ENCODE measurements around the gene ILK. TPM values are rescaled to one million over a fixed set of nuclear protein-coding genes. Genes with fewer than 3 reads are reported as not detected.

The ILK gene
- total RNA-seq, 2 donors from 2014 or later = 338 to 588 TPM

GRCh38 chr11:6626971-6627761 lies 23.6 kb downstream of the ILK start:
- ATAC-seq (ENCODE audit: insufficient number of reproducible peaks, low FRiP score, low read depth) (no peak), DNase-seq (ENCODE audit: low spot score) (no peak)
- TF ChIP-seq, protein P1, sequence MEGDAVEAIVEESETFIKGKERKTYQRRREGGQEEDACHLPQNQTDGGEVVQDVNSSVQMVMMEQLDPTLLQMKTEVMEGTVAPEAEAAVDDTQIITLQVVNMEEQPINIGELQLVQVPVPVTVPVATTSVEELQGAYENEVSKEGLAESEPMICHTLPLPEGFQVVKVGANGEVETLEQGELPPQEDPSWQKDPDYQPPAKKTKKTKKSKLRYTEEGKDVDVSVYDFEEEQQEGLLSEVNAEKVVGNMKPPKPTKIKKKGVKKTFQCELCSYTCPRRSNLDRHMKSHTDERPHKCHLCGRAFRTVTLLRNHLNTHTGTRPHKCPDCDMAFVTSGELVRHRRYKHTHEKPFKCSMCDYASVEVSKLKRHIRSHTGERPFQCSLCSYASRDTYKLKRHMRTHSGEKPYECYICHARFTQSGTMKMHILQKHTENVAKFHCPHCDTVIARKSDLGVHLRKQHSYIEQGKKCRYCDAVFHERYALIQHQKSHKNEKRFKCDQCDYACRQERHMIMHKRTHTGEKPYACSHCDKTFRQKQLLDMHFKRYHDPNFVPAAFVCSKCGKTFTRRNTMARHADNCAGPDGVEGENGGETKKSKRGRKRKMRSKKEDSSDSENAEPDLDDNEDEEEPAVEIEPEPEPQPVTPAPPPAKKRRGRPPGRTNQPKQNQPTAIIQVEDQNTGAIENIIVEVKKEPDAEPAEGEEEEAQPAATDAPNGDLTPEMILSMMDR (IDR thresholded peaks at IDR 0.05) = no peak
- Histone ChIP-seq H3K27me3 (replicated peaks; ENCODE audit: insufficient read depth) (no peaks in the 10 kb centered on the region), H3K4me3 (no peak overlapping the region), H3K36me3 (peaks cover 62% of the 10 kb centered on the region), H3K9me3 (no peaks in the 10 kb centered on the region), H3K27ac (no peak overlapping the region), H3K4me1 (ENCODE audit: control insufficient read depth in 1 of 2, low read depth in 2 of 2) (no peaks in the 10 kb centered on the region)

GRCh38 chr11:6627762-6628241 lies 24.2 kb downstream of the ILK start:
- ATAC-seq (ENCODE audit: insufficient number of reproducible peaks, low FRiP score, low read depth) (no peak), DNase-seq (ENCODE audit: low spot score) (no peak)
- Histone ChIP-seq H3K36me3 (peaks cover 68% of the 10 kb centered on the region), H3K4me3 (no peak overlapping the region), H3K27me3 (replicated peaks; ENCODE audit: insufficient read depth) (no peaks in the 10 kb centered on the region), H3K27ac (no peak overlapping the region), H3K4me1 (ENCODE audit: control insufficient read depth in 1 of 2, low read depth in 2 of 2) (no peaks in the 10 kb centered on the region), H3K9me3 (no peaks in the 10 kb centered on the region)
- TF ChIP-seq, protein P1 (IDR thresholded peaks at IDR 0.05) = no peak

GRCh38 chr11:6628526-6628925 lies 25.0 kb downstream of the ILK start:
- DNase-seq (ENCODE audit: low spot score) = no peak
- H3K36me3 ChIP-seq = peaks cover 76% of the 10 kb centered on the region
- H3K27ac ChIP-seq = no peak overlapping the region
- H3K4me3 ChIP-seq = no peak overlapping the region
- no peaks in the 10 kb centered on the region for H3K27me3 ChIP-seq (replicated peaks; ENCODE audit: insufficient read depth)
- no peaks in the 10 kb centered on the region for H3K9me3 ChIP-seq
- ATAC-seq (ENCODE audit: insufficient number of reproducible peaks, low FRiP score, low read depth) = no peak
- H3K4me1 ChIP-seq (ENCODE audit: control insufficient read depth in 1 of 2, low read depth in 2 of 2) = no peaks in the 10 kb centered on the region
- TF ChIP-seq, protein P1 (IDR thresholded peaks at IDR 0.05) = no peak

GRCh38 chr11:6629573-6629891 lies 26.0 kb downstream of the ILK start:
- TF ChIP-seq, protein P1 (IDR thresholded peaks at IDR 0.05) = no peak
- Histone ChIP-seq H3K27me3 (replicated peaks; ENCODE audit: insufficient read depth) (no peaks in the 10 kb centered on the region), H3K9me3 (no peaks in the 10 kb centered on the region), H3K27ac (no peak overlapping the region), H3K4me3 (no peak overlapping the region), H3K36me3 (peaks cover 79% of the 10 kb centered on the region), H3K4me1 (ENCODE audit: control insufficient read depth in 1 of 2, low read depth in 2 of 2) (peaks cover 0 to 8% of the 10 kb centered on the region in 2 donors)
- no peak for ATAC-seq (ENCODE audit: insufficient number of reproducible peaks, low FRiP score, low read depth)
- no peak for DNase-seq (ENCODE audit: low spot score)

DNA sequence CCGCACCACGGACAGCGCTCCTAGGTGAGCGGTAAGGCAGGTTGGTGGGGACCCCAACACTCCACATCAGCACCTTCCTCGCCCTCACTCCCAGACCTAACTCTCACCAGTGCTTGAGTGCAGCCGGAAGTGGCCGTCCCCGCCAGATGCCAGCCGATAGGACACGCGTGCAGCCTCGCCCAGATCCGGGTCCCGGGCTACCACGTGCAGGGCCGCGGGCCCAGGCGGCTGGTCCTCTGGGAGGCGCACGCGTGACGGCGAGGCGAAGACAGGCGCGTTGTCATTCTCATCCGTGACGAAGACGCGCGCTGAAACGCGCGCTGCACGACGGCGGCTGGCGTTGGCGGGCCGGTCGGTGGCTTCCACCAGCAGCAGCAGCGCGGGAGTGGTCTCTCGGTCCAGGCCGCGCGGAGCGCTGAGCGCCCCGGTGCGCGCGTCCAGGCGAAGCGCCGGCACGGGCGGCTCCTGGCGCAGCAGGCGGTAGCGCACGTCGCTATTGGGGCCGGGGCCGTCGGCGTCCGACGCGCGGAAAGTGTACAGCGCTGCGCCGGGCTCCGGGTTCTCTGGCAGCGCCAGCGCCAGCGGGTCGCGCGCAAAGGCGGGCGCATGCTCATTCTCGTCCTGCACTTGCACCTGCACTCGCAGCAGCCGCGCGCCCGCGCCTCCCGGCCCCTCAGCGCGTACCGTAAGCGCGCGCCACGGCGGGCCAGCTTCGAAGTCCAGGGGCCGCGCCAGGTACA lies 26.5 kb downstream of the ILK start:
- DNase-seq (ENCODE audit: low spot score) (no peak), ATAC-seq (ENCODE audit: insufficient number of reproducible peaks, low FRiP score, low read depth) (no peak)
- Histone ChIP-seq H3K27ac (no peak overlapping the region), H3K9me3 (no peaks in the 10 kb centered on the region), H3K4me3 (no peak overlapping the region), H3K36me3 (peaks cover 74% of the 10 kb centered on the region), H3K4me1 (ENCODE audit: control insufficient read depth in 1 of 2, low read depth in 2 of 2) (peaks cover 1 to 13% of the 10 kb centered on the region in 2 donors), H3K27me3 (replicated peaks; ENCODE audit: insufficient read depth) (no peaks in the 10 kb centered on the region)
- TF ChIP-seq, protein P1 (IDR thresholded peaks at IDR 0.05) = no peak

Data from thoracic aorta (tissue), 2 donors.